Neutrophil (primary cell): Measurements from ENCODE around the gene AKR1A1.

Source experiments
- H3K27ac ChIP-seq: fragments of 200-600 bp; sonication (generic); 2 replicates; pipeline ENCODE4 v1.5.1; 2016; ENCODE audit warnings: mild to moderate bottlenecking, moderate library complexity
- H3K27me3 ChIP-seq: fragments of 200-600 bp; sonication (generic); 2 replicates; pipeline ENCODE4 v1.6.0; 2016; ENCODE audit warnings: mild to moderate bottlenecking
- H3K36me3 ChIP-seq: fragments of 200-600 bp; sonication (generic); 2 replicates; pipeline ENCODE4 v1.5.1; 2017
- H3K4me1 ChIP-seq, 2 experiments: fragments of 200-600 bp in 1 of 2; sonication (generic) in 1 of 2; 1 replicate in 1 of 2; 2 replicates in 1 of 2; pipeline versions ENCODE4 v1.5.1 to v1.6.1; 2013 to 2016; ENCODE audit warnings: low read depth in 1 of 2, low read length in 1 of 2, mild to moderate bottlenecking in 1 of 2, moderate library complexity in 1 of 2; ENCODE audit not compliant: control insufficient read depth in 1 of 2, insufficient read depth in 1 of 2
- H3K4me3 ChIP-seq, 2 experiments: fragments of 200-600 bp in 1 of 2; sonication (generic) in 1 of 2; 1 replicate in 1 of 2; 2 replicates in 1 of 2; pipeline ENCODE4 v1.5.1; 2013 to 2016; ENCODE audit warnings: low read depth in 1 of 2, low read length in 1 of 2, mild to moderate bottlenecking in 1 of 2, moderate library complexity in 1 of 2
- H3K9me3 ChIP-seq: fragments of 200-600 bp; sonication (generic); 2 replicates; pipeline ENCODE4 v1.5.1; 2016
- CTCF ChIP-seq: fragments of 200-600 bp; sonication (generic); IDR thresholded peaks from 2 replicates; pipeline ENCODE4 v1.5.1; 2016; ENCODE audit warnings: antibody characterized with exemption

Gene AKR1A1

GRCh38 chr1:45535988-45536766, 14.4 kb upstream of the AKR1A1 start:
- no peaks in the 10 kb centered on the region for H3K4me1 ChIP-seq
- no peaks in the 10 kb centered on the region for H3K36me3 ChIP-seq
- no peak overlapping the region for H3K4me3 ChIP-seq
- H3K27me3 ChIP-seq = peaks cover 48% of the 10 kb centered on the region
- TF ChIP-seq CTCF = no peak
- no peak overlapping the region for H3K27ac ChIP-seq
- H3K9me3 ChIP-seq = no peaks in the 10 kb centered on the region

GRCh38 chr1:45536886-45537285, 13.7 kb upstream of the AKR1A1 start:
- H3K4me3 ChIP-seq = no peak overlapping the region
- no peak overlapping the region for H3K27ac ChIP-seq
- H3K9me3 ChIP-seq = no peaks in the 10 kb centered on the region
- H3K27me3 ChIP-seq = peaks cover 55% of the 10 kb centered on the region
- no peak for TF ChIP-seq CTCF
- H3K36me3 ChIP-seq = no peaks in the 10 kb centered on the region
- H3K4me1 ChIP-seq = no peaks in the 10 kb centered on the region

GRCh38 chr1:45541193-45541592, 9.4 kb upstream of the AKR1A1 start:
- TF ChIP-seq CTCF = no peak
- Histone ChIP-seq H3K27ac (no peak overlapping the region), H3K4me3 (no peak overlapping the region), H3K9me3 (no peaks in the 10 kb centered on the region), H3K4me1 (peaks cover 25 to 27% of the 10 kb centered on the region in 2 experiments), H3K36me3 (no peaks in the 10 kb centered on the region), H3K27me3 (peaks cover 73% of the 10 kb centered on the region)

GRCh38 chr1:45542591-45542990, 8.0 kb upstream of the AKR1A1 start:
- no peak for TF ChIP-seq CTCF
- no peaks in the 10 kb centered on the region for H3K9me3 ChIP-seq
- H3K4me3 ChIP-seq = no peak overlapping the region
- peaks cover 25 to 27% of the 10 kb centered on the region in 2 experiments for H3K4me1 ChIP-seq
- H3K27ac ChIP-seq = no peak overlapping the region
- H3K27me3 ChIP-seq = peaks cover 73% of the 10 kb centered on the region
- no peaks in the 10 kb centered on the region for H3K36me3 ChIP-seq

- Histone ChIP-seq H3K9me3 (no peaks in the 10 kb centered on the region), H3K36me3 (no peaks in the 10 kb centered on the region), H3K4me1 (peaks cover 25 to 27% of the 10 kb centered on the region in 2 experiments), H3K4me3 (peak overlapping the region; percentile 27 to 31), H3K27ac (peak overlapping the region; percentile 79), H3K27me3 (peaks cover 65% of the 10 kb centered on the region)
- TF ChIP-seq CTCF = peak; percentile 14
Observed at GRCh38 chr1:45543581-45544417, 6.8 kb upstream of the AKR1A1 start.
